ENCODE data around the gene SYT5.

GRCh38 chr19:55175117-55175867, 4.8 kb downstream of the SYT5 start:
- TF ChIP-seq CTCF (IDR thresholded peaks at IDR 0.05 in 8 of 11, conservative IDR thresholded peaks at IDR 0.05 in 3 of 11) (no peak), POLR2AphosphoS5 (IDR thresholded peaks at IDR 0.05) (no peak)
